GM23248 (cell line): ENCODE results near the gene PDE2A. TPM values are rescaled to one million over a fixed set of nuclear protein-coding genes. Genes with fewer than 3 reads are reported as not detected.

ENCODE experiments used
- DNase-seq: peaks from one replicate; pipeline ENCODE4 v3.0.0-alpha.2; 2015
- H2AFZ ChIP-seq: fragments of 200-600 bp; sonication (generic); 2 replicates; pipeline ENCODE4 v1.6.1; 2016; ENCODE audit warnings: antibody characterized with exemption
- H3F3A ChIP-seq: fragments of 200-600 bp; sonication (generic); 2 replicates; pipeline ENCODE4 v1.6.1; 2016; ENCODE audit warnings: mild to moderate bottlenecking, antibody characterized with exemption, mixed run types; ENCODE audit not compliant: insufficient read depth
- H3K27ac ChIP-seq: fragments of 200-600 bp; sonication (generic); 2 replicates; pipeline ENCODE4 v1.5.1; 2016; ENCODE audit warnings: mild to moderate bottlenecking
- H3K27me3 ChIP-seq: fragments of 200-600 bp; sonication (generic); replicated peaks from 2 replicates; pipeline ENCODE4 v1.6.1; 2016; ENCODE audit warnings: mild to moderate bottlenecking; ENCODE audit not compliant: insufficient read depth
- H3K36me3 ChIP-seq: fragments of 200-600 bp; sonication (generic); 2 replicates; pipeline ENCODE4 v1.6.1; 2016; ENCODE audit warnings: low read depth, mild to moderate bottlenecking
- H3K4me1 ChIP-seq: fragments of 200-600 bp; sonication (generic); 2 replicates; pipeline ENCODE4 v1.6.1; 2016; ENCODE audit warnings: mild to moderate bottlenecking; ENCODE audit not compliant: insufficient read depth
- H3K4me2 ChIP-seq: fragments of 200-600 bp; sonication (generic); one replicate; pipeline ENCODE4 v1.6.1; 2016; ENCODE audit warnings: mild to moderate bottlenecking; ENCODE audit not compliant: unreplicated experiment
- H3K4me3 ChIP-seq: fragments of 200-600 bp; sonication (generic); 2 replicates; pipeline ENCODE4 v1.5.1; 2016; ENCODE audit warnings: mild to moderate bottlenecking
- H3K79me2 ChIP-seq: fragments of 200-600 bp; sonication (generic); 2 replicates; pipeline ENCODE4 v1.6.1; 2016; ENCODE audit warnings: mild to moderate bottlenecking; ENCODE audit not compliant: insufficient read depth
- H3K9ac ChIP-seq: fragments of 200-600 bp; sonication (generic); 2 replicates; pipeline ENCODE4 v1.6.1; 2016; ENCODE audit warnings: mild to moderate bottlenecking
- H3K9me2 ChIP-seq: fragments of 200-600 bp; sonication (generic); 2 replicates; pipeline ENCODE4 v1.6.1; 2016; ENCODE audit warnings: mixed run types, mild to moderate bottlenecking, moderate library complexity; ENCODE audit not compliant: insufficient read depth
- H3K9me3 ChIP-seq: fragments of 200-600 bp; sonication (generic); one replicate; pipeline ENCODE4 v1.6.1; 2017; ENCODE audit warnings: low read depth
- H4K20me1 ChIP-seq: fragments of 200-600 bp; sonication (generic); 2 replicates; pipeline ENCODE4 v1.6.0; 2016; ENCODE audit not compliant: insufficient read depth
- EZH2 ChIP-seq: fragments of 200-600 bp; sonication (generic); IDR thresholded peaks from 2 replicates; pipeline ENCODE4 v1.6.1; 2018; ENCODE audit warnings: antibody characterized with exemption, mild to moderate bottlenecking; ENCODE audit not compliant: insufficient read depth, poor library complexity, severe bottlenecking
- EZH2phosphoT487 ChIP-seq: fragments of 200-600 bp; sonication (generic); IDR thresholded peaks from 2 replicates; pipeline ENCODE4 v1.6.1; 2018; ENCODE audit warnings: antibody characterized with exemption, moderate library complexity, mild to moderate bottlenecking, low read depth; ENCODE audit not compliant: insufficient read depth
- WGBS, 2 experiments: methylation state at CpG; one replicate each; pipeline ENCODE4 v1.1.6; 2015 to 2017; ENCODE audit warnings: low lambda C conversion rate in 2 of 2, low coverage in 1 of 2; ENCODE audit errors: missing lambda C conversion rate in 2 of 2; 5-methylcytosine and 5-hydroxymethylcytosine counted together
- in situ Hi-C: fragments of 300-500 bp; cut with MboI; formaldehyde crosslinking; loops from 2 replicates; pipeline ENCODE4 v1.15.0; 2020
- polyA plus RNA-seq: library from polyadenylated mRNA; unstranded; fragments of >200 nt; fragmentation: Nextera tagmentation; extraction: Ambion mirVana; gene quantifications from 2 replicates; pipeline ENCODE4 v1.2.1, GENCODE V29; 2016
- total RNA-seq: library from RNA; depleted of rRNA; stranded (reverse); fragments of >200 nt; shearing (Covaris generic); gene quantifications from 2 replicates; pipeline ENCODE4 v1.2.3, GENCODE V29; 2014

The PDE2A gene
- total and polyA plus RNA-seq, 2 experiments from 2014 or later: 1.0 to 2.3 TPM

DNA sequence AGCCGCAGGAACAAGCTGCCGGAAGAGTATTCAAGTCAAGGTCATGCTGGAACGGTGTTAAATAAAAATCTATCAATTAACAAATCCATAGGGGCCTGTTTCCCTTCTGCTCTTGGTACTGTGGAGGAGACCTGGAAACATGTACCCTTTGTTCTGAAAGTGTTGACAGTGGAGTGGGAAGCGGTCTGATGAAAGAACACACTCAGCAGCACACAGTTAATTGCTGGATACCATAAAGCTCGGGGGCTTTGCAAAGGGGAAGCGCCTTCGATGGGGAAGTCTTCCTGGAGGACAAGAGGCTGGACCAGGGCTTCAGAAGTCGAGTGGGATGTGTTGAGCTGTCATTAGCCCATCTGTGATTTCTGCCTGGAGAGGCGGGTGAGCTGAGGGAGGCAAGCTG is 127.4 kb downstream of the PDE2A start:
- Histone ChIP-seq H3K27ac (no peak overlapping the region), H4K20me1 (no peaks in the 10 kb centered on the region), H3K4me2 (no peak overlapping the region), H3K36me3 (no peaks in the 10 kb centered on the region), H3K9me3 (no peaks in the 10 kb centered on the region), H2AFZ (no peak overlapping the region), H3K9ac (no peak overlapping the region), H3K4me1 (no peaks in the 10 kb centered on the region), H3K4me3 (no peak overlapping the region), H3F3A (no peaks in the 10 kb centered on the region), H3K27me3 (peaks cover 4% of the 10 kb centered on the region; the same call in 1 of the 2 replicates), H3K79me2 (no peaks in the 10 kb centered on the region), H3K9me2 (no peaks in the 10 kb centered on the region)
- TF ChIP-seq EZH2phosphoT487 (no peak), EZH2 (no peak)
- in situ Hi-C loops: no loop called here
- no peak for DNase-seq
- 63 to 67% methylated on average over 9 of the region's 9 CpGs for WGBS, 2 experiments

GRCh38 chr11:72544589-72544988 is 129.6 kb downstream of the PDE2A start:
- Histone ChIP-seq H3K9me2 (no peaks in the 10 kb centered on the region), H3K9me3 (no peaks in the 10 kb centered on the region), H3K4me3 (no peak overlapping the region), H3K27ac (no peak overlapping the region), H3K36me3 (no peaks in the 10 kb centered on the region), H3K4me1 (no peaks in the 10 kb centered on the region), H3K4me2 (no peak overlapping the region), H3K79me2 (no peaks in the 10 kb centered on the region), H3K9ac (no peak overlapping the region), H4K20me1 (no peaks in the 10 kb centered on the region), H3K27me3 (peaks cover 19% of the 10 kb centered on the region), H3F3A (no peaks in the 10 kb centered on the region), H2AFZ (no peak overlapping the region)
- 57 to 60% methylated on average over 4 of the region's 4 CpGs for WGBS, 2 experiments
- in situ Hi-C loops: no loop called here
- TF ChIP-seq EZH2 (no peak), EZH2phosphoT487 (no peak)
- no peak for DNase-seq

- Histone ChIP-seq H2AFZ (no peak overlapping the region), H4K20me1 (no peaks in the 10 kb centered on the region), H3K4me3 (no peak overlapping the region), H3K4me2 (no peak overlapping the region), H3K9me2 (no peaks in the 10 kb centered on the region), H3F3A (no peaks in the 10 kb centered on the region), H3K9ac (no peak overlapping the region), H3K27me3 (peaks cover 19% of the 10 kb centered on the region), H3K9me3 (no peaks in the 10 kb centered on the region), H3K36me3 (no peaks in the 10 kb centered on the region), H3K4me1 (no peaks in the 10 kb centered on the region), H3K27ac (no peak overlapping the region), H3K79me2 (no peaks in the 10 kb centered on the region)
- 85 to 87% methylated on average over 6 of the region's 6 CpGs for WGBS, 2 experiments
- no peak for DNase-seq
- in situ Hi-C loops: no loop called here
- TF ChIP-seq EZH2: no peak
- TF ChIP-seq EZH2phosphoT487: no peak
These were observed 130.2 kb downstream of the PDE2A start for GRCh38 chr11:72543849-72544542.

DNA sequence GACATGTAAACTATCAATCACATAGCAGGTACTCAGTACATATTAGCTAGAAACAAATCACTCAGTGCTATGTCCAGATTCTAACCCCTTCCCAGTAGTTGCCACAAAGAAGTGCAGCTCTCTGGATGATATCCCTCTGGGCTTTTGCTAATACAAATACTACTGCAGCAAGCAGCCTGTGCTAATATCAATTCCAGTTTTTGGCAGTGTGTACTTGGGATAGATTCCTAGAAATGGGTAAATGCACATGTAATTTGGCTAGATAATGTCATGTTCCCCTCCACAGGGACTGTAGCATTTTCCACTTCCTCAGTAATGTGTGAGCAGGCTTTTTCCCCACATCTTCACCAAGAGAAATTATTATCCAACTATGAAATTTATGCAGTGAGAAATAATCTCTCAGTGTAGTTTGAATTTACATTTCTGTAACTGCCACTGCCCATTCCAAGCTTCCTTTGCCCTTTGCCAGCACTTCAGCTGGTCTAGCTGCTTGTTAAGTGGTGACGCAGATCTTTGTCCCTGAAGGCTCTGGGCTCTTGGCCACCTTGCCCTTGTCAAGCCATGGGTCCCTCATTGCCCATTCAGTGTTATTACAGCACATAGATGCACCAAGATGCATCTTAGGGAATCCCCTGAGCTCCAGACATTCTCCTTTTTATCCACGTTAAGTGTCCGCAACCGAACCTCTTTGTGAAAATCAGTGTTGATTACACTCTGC is 132.8 kb downstream of the PDE2A start:
- no peak overlapping the region for H3K4me2 ChIP-seq
- H4K20me1 ChIP-seq: no peaks in the 10 kb centered on the region
- no peak for TF ChIP-seq EZH2phosphoT487
- no peak for TF ChIP-seq EZH2
- no peak for DNase-seq
- in situ Hi-C loops: no loop called here
- no peaks in the 10 kb centered on the region for H3K9me3 ChIP-seq
- H3K9ac ChIP-seq: no peak overlapping the region
- no peak overlapping the region for H3K4me3 ChIP-seq
- 91% methylated on average over 4 of the region's 4 CpGs for WGBS, 2 experiments
- 0 out of 2 replicates have a peak, but pooled peaks cover 5% of the 10 kb centered on the region for H3K4me1 ChIP-seq
- H3F3A ChIP-seq: no peaks in the 10 kb centered on the region
- H3K36me3 ChIP-seq: no peaks in the 10 kb centered on the region
- peaks cover 15% of the 10 kb centered on the region for H3K27me3 ChIP-seq
- no peak overlapping the region for H3K27ac ChIP-seq
- no peak overlapping the region for H2AFZ ChIP-seq
- H3K9me2 ChIP-seq: no peaks in the 10 kb centered on the region
- no peaks in the 10 kb centered on the region for H3K79me2 ChIP-seq
